ENCODE data around the gene CREB5. TPM values are rescaled to one million over a fixed set of nuclear protein-coding genes. Genes with fewer than 3 reads are reported as not detected.

CREB5 gene
- total and polyA plus RNA-seq, 8 donors: 2.5 to 11.5 (median 3.6) TPM

- Histone ChIP-seq H3K27me3 (no peaks in the 10 kb centered on the region), H3K4me3 (no peak overlapping the region), H3K27ac (no peak overlapping the region), H3K4me1 (no peaks in the 10 kb centered on the region), H3K9me3 (no peaks in the 10 kb centered on the region), H3K36me3 (no peaks in the 10 kb centered on the region)
- 64 to 83% methylated on average over 1 of the region's 1 CpG for WGBS, 2 donors
- ATAC-seq: no peak
- no peak for DNase-seq
- no peak for FAIRE-seq
- intact Hi-C loops (cut with DNase I): no loop called here
- no peak for TF ChIP-seq CTCF (IDR thresholded peaks at IDR 0.05)
Measured at GRCh38 chr7:28645866-28646265, 233.5 kb downstream of the CREB5 start.

- intact Hi-C loops (cut with DNase I): no loop called here
- Histone ChIP-seq H3K27ac (no peak overlapping the region), H3K27me3 (no peaks in the 10 kb centered on the region), H3K36me3 (no peaks in the 10 kb centered on the region), H3K4me1 (no peaks in the 10 kb centered on the region), H3K4me3 (no peak overlapping the region), H3K9me3 (no peaks in the 10 kb centered on the region)
- FAIRE-seq: no peak
- no peak for ATAC-seq
- DNase-seq: no peak
- no peak for TF ChIP-seq CTCF (IDR thresholded peaks at IDR 0.05)
- 73% methylated on average over 3 of the region's 3 CpGs for WGBS, 2 donors
Measured at GRCh38 chr7:28646376-28647075, 234.2 kb downstream of the CREB5 start.

- Histone ChIP-seq H3K4me3 (no peak overlapping the region), H3K4me1 (no peaks in the 10 kb centered on the region), H3K27ac (no peak overlapping the region), H3K9me3 (no peaks in the 10 kb centered on the region), H3K36me3 (no peaks in the 10 kb centered on the region), H3K27me3 (no peaks in the 10 kb centered on the region)
- 72 to 78% methylated on average over 4 of the region's 4 CpGs for WGBS, 2 donors
- intact Hi-C loops (cut with DNase I): no loop called here
- no peak for ATAC-seq
- no peak for DNase-seq
- FAIRE-seq: no peak
- no peak for TF ChIP-seq CTCF (IDR thresholded peaks at IDR 0.05)
Measured at GRCh38 chr7:28647076-28647421, 234.7 kb downstream of the CREB5 start.

- WGBS, 2 donors: 54 to 64% methylated on average over 1 of the region's 1 CpG
- Histone ChIP-seq H3K4me1 (no peaks in the 10 kb centered on the region), H3K9me3 (no peaks in the 10 kb centered on the region), H3K27me3 (no peaks in the 10 kb centered on the region), H3K4me3 (no peak overlapping the region), H3K27ac (no peak overlapping the region), H3K36me3 (no peaks in the 10 kb centered on the region)
- intact Hi-C loops (cut with DNase I): no loop called here
- TF ChIP-seq CTCF (IDR thresholded peaks at IDR 0.05): no peak
- FAIRE-seq: no peak
- ATAC-seq: no peak
- DNase-seq: no peak
Measured at GRCh38 chr7:28649189-28649588, 236.9 kb downstream of the CREB5 start.

- 46 to 74% methylated on average over 2 of the region's 2 CpGs for WGBS, 2 donors
- ATAC-seq (no peak), FAIRE-seq (no peak), DNase-seq (no peak)
- H3K27ac ChIP-seq: no peak overlapping the region
- TF ChIP-seq CTCF (IDR thresholded peaks at IDR 0.05): no peak
- no peaks in the 10 kb centered on the region for H3K36me3 ChIP-seq
- H3K27me3 ChIP-seq: no peaks in the 10 kb centered on the region
- no peaks in the 10 kb centered on the region for H3K9me3 ChIP-seq
- no peaks in the 10 kb centered on the region for H3K4me1 ChIP-seq
- intact Hi-C loops (cut with DNase I): no loop called here
- no peak overlapping the region for H3K4me3 ChIP-seq
Measured at GRCh38 chr7:28649811-28650210, 237.5 kb downstream of the CREB5 start.

All from pancreas (tissue), 10 donors.